ENCODE results near the gene PMM2. TPM values are rescaled to one million over a fixed set of nuclear protein-coding genes. Genes with fewer than 3 reads are reported as not detected.

Gene PMM2
- total and polyA plus RNA-seq, 9 of the 15 experiments (the other 6 are each of a cell fraction or from before 2014, with no cell fraction given) = 5.6 to 42.7 (median 25.9) TPM

DNA sequence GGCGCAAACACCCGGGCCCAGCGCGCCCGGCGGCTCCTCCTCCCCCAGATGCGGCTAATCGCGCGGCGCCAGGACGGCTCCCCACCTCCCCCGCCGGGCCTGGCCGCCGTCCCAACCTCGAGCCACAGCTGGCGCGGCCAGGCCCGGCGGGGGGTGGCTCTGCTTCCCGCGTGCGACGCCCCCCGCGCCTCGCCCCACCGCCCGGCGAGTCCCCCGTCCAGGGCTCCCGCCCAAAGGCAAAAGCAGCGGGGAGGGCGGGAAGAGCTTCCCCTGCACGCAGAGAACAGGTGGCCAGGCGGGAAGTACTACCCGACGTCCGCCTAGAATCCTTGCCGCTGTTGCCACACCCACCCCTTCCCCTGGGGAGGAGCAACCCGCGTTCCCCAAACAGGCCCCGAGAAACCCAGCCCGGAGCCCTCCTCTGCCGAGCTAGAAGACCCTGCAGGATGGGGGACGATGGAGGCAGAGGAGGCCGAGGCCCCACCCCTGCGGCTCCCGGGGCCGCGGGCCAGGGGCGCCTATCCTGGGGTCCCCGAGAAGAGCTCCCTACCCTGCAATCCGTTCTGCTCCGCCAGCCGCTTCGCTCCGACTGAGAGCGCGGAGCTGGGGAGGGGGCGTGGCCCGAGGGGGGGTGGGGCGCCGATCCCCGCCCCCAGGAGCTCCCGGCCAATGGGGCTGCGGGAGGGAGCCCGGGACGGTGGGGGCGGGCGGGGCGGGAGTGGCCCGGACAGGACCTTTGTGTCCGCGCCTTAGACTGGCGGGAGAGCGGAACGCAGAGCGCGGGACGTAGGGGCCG lies 71.0 kb downstream of the PMM2 start, which contains the start of gene CARHSP1 (continued):
- TF ChIP-seq MCM3 (IDR thresholded peaks at IDR 0.05) = no peak
- TF ChIP-seq HNRNPK (IDR thresholded peaks at IDR 0.05; ENCODE audit: low read depth, low read length, poor library complexity, severe bottlenecking) = peak; percentile 76
- TF ChIP-seq, protein P1, sequence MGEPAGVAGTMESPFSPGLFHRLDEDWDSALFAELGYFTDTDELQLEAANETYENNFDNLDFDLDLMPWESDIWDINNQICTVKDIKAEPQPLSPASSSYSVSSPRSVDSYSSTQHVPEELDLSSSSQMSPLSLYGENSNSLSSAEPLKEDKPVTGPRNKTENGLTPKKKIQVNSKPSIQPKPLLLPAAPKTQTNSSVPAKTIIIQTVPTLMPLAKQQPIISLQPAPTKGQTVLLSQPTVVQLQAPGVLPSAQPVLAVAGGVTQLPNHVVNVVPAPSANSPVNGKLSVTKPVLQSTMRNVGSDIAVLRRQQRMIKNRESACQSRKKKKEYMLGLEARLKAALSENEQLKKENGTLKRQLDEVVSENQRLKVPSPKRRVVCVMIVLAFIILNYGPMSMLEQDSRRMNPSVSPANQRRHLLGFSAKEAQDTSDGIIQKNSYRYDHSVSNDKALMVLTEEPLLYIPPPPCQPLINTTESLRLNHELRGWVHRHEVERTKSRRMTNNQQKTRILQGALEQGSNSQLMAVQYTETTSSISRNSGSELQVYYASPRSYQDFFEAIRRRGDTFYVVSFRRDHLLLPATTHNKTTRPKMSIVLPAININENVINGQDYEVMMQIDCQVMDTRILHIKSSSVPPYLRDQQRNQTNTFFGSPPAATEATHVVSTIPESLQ (CRISPR knock-in tag; IDR thresholded peaks at IDR 0.05) = no peak
- peak; percentile 86 for TF ChIP-seq POLR2G (IDR thresholded peaks at IDR 0.05; ENCODE audit: low read depth, low read length)
- TF ChIP-seq CCNT2 (IDR thresholded peaks at IDR 0.05; ENCODE audit: borderline replicate concordance, extremely low read depth, insufficient read length, low read depth, low read length) = peak; percentile 100
- no peak for TF ChIP-seq ERF (CRISPR knock-in tag; IDR thresholded peaks at IDR 0.05)
- no peak for TF ChIP-seq PCBP2 (IDR thresholded peaks at IDR 0.05; ENCODE audit: low read depth, low read length, poor library complexity, severe bottlenecking)
- TF ChIP-seq RFX7 (CRISPR knock-in tag; IDR thresholded peaks at IDR 0.05) = no peak
- TF ChIP-seq ZNF583 (CRISPR knock-in tag; IDR thresholded peaks at IDR 0.05) = no peak
- TF ChIP-seq ZKSCAN8 (CRISPR knock-in tag; IDR thresholded peaks at IDR 0.05) = no peak
- no peak for TF ChIP-seq CAMTA2 (CRISPR knock-in tag; conservative IDR thresholded peaks at IDR 0.05)
- TF ChIP-seq ZNF444 (CRISPR knock-in tag; IDR thresholded peaks at IDR 0.05) = no peak
- TF ChIP-seq, protein P2, sequence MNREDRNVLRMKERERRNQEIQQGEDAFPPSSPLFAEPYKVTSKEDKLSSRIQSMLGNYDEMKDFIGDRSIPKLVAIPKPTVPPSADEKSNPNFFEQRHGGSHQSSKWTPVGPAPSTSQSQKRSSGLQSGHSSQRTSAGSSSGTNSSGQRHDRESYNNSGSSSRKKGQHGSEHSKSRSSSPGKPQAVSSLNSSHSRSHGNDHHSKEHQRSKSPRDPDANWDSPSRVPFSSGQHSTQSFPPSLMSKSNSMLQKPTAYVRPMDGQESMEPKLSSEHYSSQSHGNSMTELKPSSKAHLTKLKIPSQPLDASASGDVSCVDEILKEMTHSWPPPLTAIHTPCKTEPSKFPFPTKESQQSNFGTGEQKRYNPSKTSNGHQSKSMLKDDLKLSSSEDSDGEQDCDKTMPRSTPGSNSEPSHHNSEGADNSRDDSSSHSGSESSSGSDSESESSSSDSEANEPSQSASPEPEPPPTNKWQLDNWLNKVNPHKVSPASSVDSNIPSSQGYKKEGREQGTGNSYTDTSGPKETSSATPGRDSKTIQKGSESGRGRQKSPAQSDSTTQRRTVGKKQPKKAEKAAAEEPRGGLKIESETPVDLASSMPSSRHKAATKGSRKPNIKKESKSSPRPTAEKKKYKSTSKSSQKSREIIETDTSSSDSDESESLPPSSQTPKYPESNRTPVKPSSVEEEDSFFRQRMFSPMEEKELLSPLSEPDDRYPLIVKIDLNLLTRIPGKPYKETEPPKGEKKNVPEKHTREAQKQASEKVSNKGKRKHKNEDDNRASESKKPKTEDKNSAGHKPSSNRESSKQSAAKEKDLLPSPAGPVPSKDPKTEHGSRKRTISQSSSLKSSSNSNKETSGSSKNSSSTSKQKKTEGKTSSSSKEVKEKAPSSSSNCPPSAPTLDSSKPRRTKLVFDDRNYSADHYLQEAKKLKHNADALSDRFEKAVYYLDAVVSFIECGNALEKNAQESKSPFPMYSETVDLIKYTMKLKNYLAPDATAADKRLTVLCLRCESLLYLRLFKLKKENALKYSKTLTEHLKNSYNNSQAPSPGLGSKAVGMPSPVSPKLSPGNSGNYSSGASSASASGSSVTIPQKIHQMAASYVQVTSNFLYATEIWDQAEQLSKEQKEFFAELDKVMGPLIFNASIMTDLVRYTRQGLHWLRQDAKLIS (CRISPR knock-in tag; IDR thresholded peaks at IDR 0.05) = 0 out of 2 replicates have a peak, but pooled peaks have one; percentile 21
- peak; percentile 74 for TF ChIP-seq MYC (IDR thresholded peaks at IDR 0.05; ENCODE audit: low read depth, low read length)
- no peak for TF ChIP-seq MYC (CRISPR knock-in tag; IDR thresholded peaks at IDR 0.05; ENCODE audit: borderline replicate concordance, low read depth)
- TF ChIP-seq CHD4 (IDR thresholded peaks at IDR 0.05; ENCODE audit: insufficient read depth, insufficient replicate concordance, low read depth, low read length, poor library complexity, severe bottlenecking) = no peak
- peak; percentile 53; the same call in 1 of the 2 replicates for TF ChIP-seq SMARCA5 (IDR thresholded peaks at IDR 0.05)
- TF ChIP-seq CREBBP (IDR thresholded peaks at IDR 0.05; ENCODE audit: low read depth, low read length) = no peak
- 0 out of 4 replicates have a peak, but pooled peaks of 1 of the 2 experiments have one; percentile 51 for TF ChIP-seq NONO (IDR thresholded peaks at IDR 0.05; ENCODE audit: low read depth in 2 of 2, low read length in 1 of 2)
- no peak for TF ChIP-seq LARP7 (IDR thresholded peaks at IDR 0.05)
- TF ChIP-seq MTA1 (IDR thresholded peaks at IDR 0.05; ENCODE audit: borderline replicate concordance) = no peak
- no peak for TF ChIP-seq NFE2 (IDR thresholded peaks at IDR 0.05; ENCODE audit: low read depth)
- TF ChIP-seq KLF16 (IDR thresholded peaks at IDR 0.05) = peak; percentile 80
- no peak for TF ChIP-seq FOXK1 (CRISPR knock-in tag; IDR thresholded peaks at IDR 0.05; ENCODE audit: borderline replicate concordance)

Data from K562 (cell line).